HepG2 (cell line): ENCODE results near the gene GCDH. TPM values are rescaled to one million over a fixed set of nuclear protein-coding genes. Genes with fewer than 3 reads are reported as not detected.

Experiments
- ARNTL ChIP-seq: sonication (generic); formaldehyde crosslinking; IDR thresholded peaks from 2 replicates; pipeline ENCODE4 v1.4.0; 2020; ENCODE audit warnings: mild to moderate bottlenecking, missing genetic modification reagents
- BCL6 ChIP-seq: IDR thresholded peaks from 2 replicates; pipeline ENCODE4 v1.6.1; 2016; ENCODE audit warnings: missing genetic modification reagents, missing compliant biosample characterization
- EP300 ChIP-seq, 3 experiments: sonication (generic) in 1 of 3; formaldehyde crosslinking in 1 of 3; IDR thresholded peaks; 2 replicates each; pipeline versions ENCODE4 v1.5.1 to v1.6.1; 2011 to 2020; ENCODE audit warnings: low read depth in 2 of 3, low read length in 2 of 3, borderline replicate concordance in 1 of 3, improper control_type of control experiment in 1 of 3, mild to moderate bottlenecking in 1 of 3, missing genetic modification reagents in 1 of 3, moderate library complexity in 1 of 3
- FOXK2 ChIP-seq: fragments of 450-650 bp; IDR thresholded peaks from 2 replicates; pipeline ENCODE4 v1.6.1; 2016
- GABPB1 ChIP-seq: IDR thresholded peaks from 2 replicates; pipeline ENCODE4 v1.6.1; 2016; ENCODE audit warnings: mild to moderate bottlenecking, missing genetic modification reagents, moderate library complexity, missing compliant biosample characterization
- KLF6 ChIP-seq: IDR thresholded peaks from 2 replicates; pipeline ENCODE4 v1.8.0; 2016; ENCODE audit warnings: missing biosample characterization, missing genetic modification reagents
- MEF2D ChIP-seq: sonication (generic); formaldehyde crosslinking; IDR thresholded peaks from 2 replicates; pipeline ENCODE4 v1.5.1; 2020; ENCODE audit warnings: mild to moderate bottlenecking, missing genetic modification reagents
- POLR2AphosphoS2 ChIP-seq: IDR thresholded peaks from 2 replicates; pipeline ENCODE4 v1.6.1; 2011; ENCODE audit warnings: low read depth, low read length, improper control_type of control experiment
- RAD21 ChIP-seq: fragments of 450-650 bp; formaldehyde crosslinking; IDR thresholded peaks from 2 replicates; pipeline ENCODE4 v1.5.0; 2020; ENCODE audit warnings: mild to moderate bottlenecking
- RFX5 ChIP-seq: IDR thresholded peaks from 2 replicates; pipeline ENCODE4 v1.6.1; 2011; ENCODE audit warnings: low read depth, low read length, improper control_type of control experiment
- SIX1 ChIP-seq: sonication (generic); formaldehyde crosslinking; IDR thresholded peaks from 2 replicates; pipeline ENCODE4 v1.4.0; 2020; ENCODE audit warnings: missing genetic modification reagents, borderline replicate concordance
- TMF1 ChIP-seq: sonication (generic); formaldehyde crosslinking; IDR thresholded peaks from 2 replicates; pipeline ENCODE4 v1.8.1; 2022; ENCODE audit warnings: low read depth, missing genetic modification reagents
- U2AF2 ChIP-seq: fragments of 200-400 bp; formaldehyde crosslinking; IDR thresholded peaks from 2 replicates; pipeline ENCODE4 v1.6.1; 2017; ENCODE audit warnings: low read depth, mild to moderate bottlenecking, low read length
- ZBTB1 ChIP-seq: sonication (generic); formaldehyde crosslinking; IDR thresholded peaks from 2 replicates; pipeline ENCODE4 v1.4.0; 2020; ENCODE audit warnings: missing genetic modification reagents, borderline replicate concordance
- ZMYM2 ChIP-seq: sonication (generic); formaldehyde crosslinking; IDR thresholded peaks from 2 replicates; pipeline ENCODE4 v1.8.0; 2022; ENCODE audit warnings: mild to moderate bottlenecking, missing genetic modification reagents
- ZNF530 ChIP-seq: sonication (generic); formaldehyde crosslinking; IDR thresholded peaks from 2 replicates; pipeline ENCODE4 v1.5.0; 2020; ENCODE audit warnings: low read depth, mild to moderate bottlenecking, missing genetic modification reagents
- ZNF598 ChIP-seq: sonication (generic); formaldehyde crosslinking; IDR thresholded peaks from 2 replicates; pipeline ENCODE4 v1.5.1; 2020; ENCODE audit warnings: mild to moderate bottlenecking, missing genetic modification reagents, borderline replicate concordance
- ZNF816 ChIP-seq: sonication (generic); formaldehyde crosslinking; IDR thresholded peaks from 2 replicates; pipeline ENCODE4 v1.8.0; 2022; ENCODE audit warnings: missing genetic modification reagents, mild to moderate bottlenecking, borderline replicate concordance
- polyA plus RNA-seq, 8 experiments: library from polyadenylated mRNA; depleted of rRNA in 3 of 8; stranded (reverse) in 7 of 8; unstranded in 1 of 8; fragments of >200 nt; fragmentation: Illumina TruSeq in 4 of 8; extraction: Trizol in 4 of 8; gene quantifications; 2 replicates each; pipeline versions ENCODE4 v1.2.1 to v1.2.3, GENCODE V29; 2011 to 2016; ENCODE audit warnings: low read depth in 4 of 8, missing spikeins in 1 of 8, mixed read lengths in 1 of 8; ENCODE audit not compliant: insufficient read depth in 1 of 8
- total RNA-seq, 5 experiments: library from RNA; depleted of rRNA; stranded (reverse); fragments of >200 nt; fragmentation: Illumina TruSeq; extraction: Trizol; gene quantifications; 2 replicates each; pipeline ENCODE4 v1.2.3, GENCODE V29; 2016; ENCODE audit warnings: low read depth in 1 of 5
- TF ChIP-seq, protein P1 (sequence below): sonication (generic); formaldehyde crosslinking; IDR thresholded peaks from 2 replicates; pipeline ENCODE4 v1.4.0; 2020; ENCODE audit warnings: missing genetic modification reagents
- TF ChIP-seq, protein P2 (sequence below): sonication (generic); formaldehyde crosslinking; IDR thresholded peaks from 2 replicates; pipeline ENCODE4 v1.5.0; 2020; ENCODE audit warnings: missing genetic modification reagents
- TF ChIP-seq, protein P3 (sequence below): sonication (generic); formaldehyde crosslinking; conservative IDR thresholded peaks from 2 replicates; pipeline ENCODE4 v1.4.0; 2020; ENCODE audit warnings: missing genetic modification reagents
- TF ChIP-seq, protein P4 (sequence below): sonication (generic); formaldehyde crosslinking; IDR thresholded peaks from 2 replicates; pipeline ENCODE4 v1.4.0; 2020; ENCODE audit warnings: mild to moderate bottlenecking, missing genetic modification reagents

The GCDH gene
- total and polyA plus RNA-seq, 2 of the 13 experiments (the other 11 are each of a cell fraction or from before 2014, with no cell fraction given): 15.1 to 38.0 TPM

DNA sequence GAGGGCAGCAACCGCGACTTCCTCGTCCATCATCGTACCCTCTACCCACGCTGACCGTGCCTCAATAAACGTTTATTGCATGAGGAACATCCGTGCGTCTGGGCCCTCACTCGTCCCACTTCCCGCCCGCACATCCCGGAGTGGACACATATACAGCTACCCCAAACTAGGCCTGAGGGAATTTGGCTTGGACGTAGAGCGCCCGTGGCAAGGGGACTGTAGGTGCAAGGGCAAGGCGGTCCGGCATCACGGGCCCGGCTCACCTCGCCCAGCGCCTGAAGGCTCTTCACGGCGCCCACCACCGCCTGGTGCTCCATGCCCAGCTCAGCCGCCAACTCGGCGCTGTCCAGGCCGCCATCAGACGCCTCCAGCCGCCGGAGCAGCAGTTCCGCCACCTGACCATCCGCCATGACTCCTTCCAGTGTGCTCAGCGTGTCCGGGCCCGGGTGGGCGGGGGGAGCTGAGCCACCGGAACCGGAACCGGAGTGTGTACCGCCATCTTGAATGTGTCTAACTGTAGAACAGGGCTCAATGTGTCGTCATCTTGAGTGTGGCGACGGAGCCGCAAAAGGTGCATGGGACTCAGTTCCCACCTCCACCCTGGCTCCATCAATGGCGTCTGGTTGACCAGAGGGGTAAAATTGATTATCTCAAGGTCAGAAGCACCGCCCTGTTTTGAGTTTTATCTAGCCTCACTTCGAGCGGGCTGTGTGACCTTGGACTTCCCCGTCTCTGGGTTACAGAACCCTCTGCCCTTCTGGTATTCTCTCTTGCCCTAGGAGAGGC is 42.5 kb downstream of the GCDH start, which contains the start of gene FARSA (continued):
- TF ChIP-seq, protein P1, sequence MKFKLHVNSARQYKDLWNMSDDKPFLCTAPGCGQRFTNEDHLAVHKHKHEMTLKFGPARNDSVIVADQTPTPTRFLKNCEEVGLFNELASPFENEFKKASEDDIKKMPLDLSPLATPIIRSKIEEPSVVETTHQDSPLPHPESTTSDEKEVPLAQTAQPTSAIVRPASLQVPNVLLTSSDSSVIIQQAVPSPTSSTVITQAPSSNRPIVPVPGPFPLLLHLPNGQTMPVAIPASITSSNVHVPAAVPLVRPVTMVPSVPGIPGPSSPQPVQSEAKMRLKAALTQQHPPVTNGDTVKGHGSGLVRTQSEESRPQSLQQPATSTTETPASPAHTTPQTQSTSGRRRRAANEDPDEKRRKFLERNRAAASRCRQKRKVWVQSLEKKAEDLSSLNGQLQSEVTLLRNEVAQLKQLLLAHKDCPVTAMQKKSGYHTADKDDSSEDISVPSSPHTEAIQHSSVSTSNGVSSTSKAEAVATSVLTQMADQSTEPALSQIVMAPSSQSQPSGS: peak; percentile 73
- TF ChIP-seq ARNTL (CRISPR knock-in tag) (peak; percentile 62; the same call in 1 of the 2 replicates), RAD21 (CRISPR knock-in tag) (peak; percentile 39; the same call in 1 of the 2 replicates), U2AF2 (no peak), KLF6 (CRISPR knock-in tag) (no peak; the same call in 1 of the 2 replicates), ZBTB1 (CRISPR knock-in tag) (no peak; the same call in 1 of the 2 replicates), ZMYM2 (CRISPR knock-in tag) (no peak), ZNF530 (CRISPR knock-in tag) (0 out of 2 replicates have a peak, but pooled peaks have one; percentile 27), ZNF816 (CRISPR knock-in tag) (no peak), ZNF598 (CRISPR knock-in tag) (no peak; the same call in 1 of the 2 replicates), FOXK2 (no peak), POLR2AphosphoS2 (no peak), BCL6 (CRISPR knock-in tag) (peak; percentile 11; the same call in 1 of the 2 replicates), RFX5 (no peak), GABPB1 (CRISPR knock-in tag) (peak; percentile 99), EP300 (IDR thresholded peaks at IDR 0.05; ENCODE audit: low read depth in 2 of 2, low read length in 2 of 2) (no peak; a peak in 1 of 4 replicates), EP300 (CRISPR knock-in tag; IDR thresholded peaks at IDR 0.05; ENCODE audit: borderline replicate concordance) (no peak; the same call in 1 of the 2 replicates), MEF2D (CRISPR knock-in tag) (peak; percentile 70; the same call in 1 of the 2 replicates), SIX1 (CRISPR knock-in tag) (peak; percentile 24; the same call in 1 of the 2 replicates), TMF1 (CRISPR knock-in tag) (peak; percentile 84; the same call in 1 of the 2 replicates)
- TF ChIP-seq, protein P2, sequence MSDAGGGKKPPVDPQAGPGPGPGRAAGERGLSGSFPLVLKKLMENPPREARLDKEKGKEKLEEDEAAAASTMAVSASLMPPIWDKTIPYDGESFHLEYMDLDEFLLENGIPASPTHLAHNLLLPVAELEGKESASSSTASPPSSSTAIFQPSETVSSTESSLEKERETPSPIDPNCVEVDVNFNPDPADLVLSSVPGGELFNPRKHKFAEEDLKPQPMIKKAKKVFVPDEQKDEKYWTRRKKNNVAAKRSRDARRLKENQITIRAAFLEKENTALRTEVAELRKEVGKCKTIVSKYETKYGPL (CRISPR knock-in tag): no peak
- TF ChIP-seq, protein P3, sequence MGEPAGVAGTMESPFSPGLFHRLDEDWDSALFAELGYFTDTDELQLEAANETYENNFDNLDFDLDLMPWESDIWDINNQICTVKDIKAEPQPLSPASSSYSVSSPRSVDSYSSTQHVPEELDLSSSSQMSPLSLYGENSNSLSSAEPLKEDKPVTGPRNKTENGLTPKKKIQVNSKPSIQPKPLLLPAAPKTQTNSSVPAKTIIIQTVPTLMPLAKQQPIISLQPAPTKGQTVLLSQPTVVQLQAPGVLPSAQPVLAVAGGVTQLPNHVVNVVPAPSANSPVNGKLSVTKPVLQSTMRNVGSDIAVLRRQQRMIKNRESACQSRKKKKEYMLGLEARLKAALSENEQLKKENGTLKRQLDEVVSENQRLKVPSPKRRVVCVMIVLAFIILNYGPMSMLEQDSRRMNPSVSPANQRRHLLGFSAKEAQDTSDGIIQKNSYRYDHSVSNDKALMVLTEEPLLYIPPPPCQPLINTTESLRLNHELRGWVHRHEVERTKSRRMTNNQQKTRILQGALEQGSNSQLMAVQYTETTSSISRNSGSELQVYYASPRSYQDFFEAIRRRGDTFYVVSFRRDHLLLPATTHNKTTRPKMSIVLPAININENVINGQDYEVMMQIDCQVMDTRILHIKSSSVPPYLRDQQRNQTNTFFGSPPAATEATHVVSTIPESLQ (CRISPR knock-in tag): no peak
- TF ChIP-seq, protein P4, sequence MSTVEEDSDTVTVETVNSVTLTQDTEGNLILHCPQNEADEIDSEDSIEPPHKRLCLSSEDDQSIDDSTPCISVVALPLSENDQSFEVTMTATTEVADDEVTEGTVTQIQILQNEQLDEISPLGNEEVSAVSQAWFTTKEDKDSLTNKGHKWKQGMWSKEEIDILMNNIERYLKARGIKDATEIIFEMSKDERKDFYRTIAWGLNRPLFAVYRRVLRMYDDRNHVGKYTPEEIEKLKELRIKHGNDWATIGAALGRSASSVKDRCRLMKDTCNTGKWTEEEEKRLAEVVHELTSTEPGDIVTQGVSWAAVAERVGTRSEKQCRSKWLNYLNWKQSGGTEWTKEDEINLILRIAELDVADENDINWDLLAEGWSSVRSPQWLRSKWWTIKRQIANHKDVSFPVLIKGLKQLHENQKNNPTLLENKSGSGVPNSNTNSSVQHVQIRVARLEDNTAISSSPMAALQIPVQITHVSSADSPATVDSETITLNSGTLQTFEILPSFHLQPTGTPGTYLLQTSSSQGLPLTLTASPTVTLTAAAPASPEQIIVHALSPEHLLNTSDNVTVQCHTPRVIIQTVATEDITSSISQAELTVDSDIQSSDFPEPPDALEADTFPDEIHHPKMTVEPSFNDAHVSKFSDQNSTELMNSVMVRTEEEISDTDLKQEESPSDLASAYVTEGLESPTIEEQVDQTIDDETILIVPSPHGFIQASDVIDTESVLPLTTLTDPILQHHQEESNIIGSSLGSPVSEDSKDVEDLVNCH (CRISPR knock-in tag): no peak
